Activated naive CD4-positive, alpha-beta T cell treated with anti-CD3 and anti-CD28 coated beads for 36 hours (primary cell): ENCODE data around the gene TMEM150A. TPM values are rescaled to one million over a fixed set of nuclear protein-coding genes. Genes with fewer than 3 reads are reported as not detected.
A peak's percentile ranks its signal among the peaks of the same experiment; 100 is the strongest.
"Not testable (repeated sequence)": the region's sequence is repeated elsewhere in the genome, so short reads cannot be mapped to it uniquely, and the experiment has no call there.

ENCODE experiments used
- CTCF ChIA-PET: fragments of 350-600 bp; sonication (Branson Sonifier 250); formaldehyde crosslinking; loops from one replicate; lab custom pipeline; 2021; ENCODE audit warnings: antibody characterized with exemption; lab: Charles Lee
- DNase-seq: peaks from one replicate; pipeline ENCODE4 v3.0.0-alpha.2; 2020
- H3K27ac Mint-ChIP-seq: one replicate; pipeline ENCODE4 v1.8.0; 2021; ENCODE audit warnings: mild to moderate bottlenecking, mixed read lengths
- H3K27me3 Mint-ChIP-seq: one replicate; pipeline ENCODE4 v1.8.0; 2021; ENCODE audit warnings: low read depth, mixed read lengths
- H3K36me3 Mint-ChIP-seq: one replicate; pipeline ENCODE4 v1.8.0; 2021; ENCODE audit warnings: low read depth, mixed read lengths
- H3K4me1 Mint-ChIP-seq: one replicate; pipeline ENCODE4 v1.8.0; 2021; ENCODE audit warnings: low read depth, mixed read lengths
- H3K4me3 Mint-ChIP-seq: one replicate; pipeline ENCODE4 v1.8.0; 2021; ENCODE audit warnings: mild to moderate bottlenecking, moderate library complexity, mixed read lengths
- H3K9me3 Mint-ChIP-seq: one replicate; pipeline ENCODE4 v1.8.0; 2021; ENCODE audit warnings: mixed read lengths
- intact Hi-C: fragments of 100-400 bp; cut with micrococcal nuclease; formaldehyde crosslinking; loops from one replicate; pipeline ENCODE4 v1.15.1; 2023
- total RNA-seq, 2 experiments: library from RNA; stranded (reverse); gene quantifications; one replicate each; pipeline ENCODE4 v1.2.3, GENCODE V29; 2021

TMEM150A gene
- total RNA-seq, 2 experiments from 2014 or later = 0.55 to 0.67 TPM

- CTCF ChIA-PET = interaction anchor here (0.6 to 1.9 kb wide), 4 partner anchors 17 to 191 kb away, joined by 5 to 8 read pairs (median 6); partner anchors contain the start of gene RNF181
- intact Hi-C loops = loop anchor here (1.0 kb wide), 1 partner anchor 17 kb away; the partner anchor contains the start of gene GGCX
- DNase-seq = peak; percentile 51
- no peaks in the 10 kb centered on the region for H3K9me3 Mint-ChIP-seq
- H3K36me3 Mint-ChIP-seq = peaks cover 9% of the 10 kb centered on the region
- H3K27me3 Mint-ChIP-seq = no peaks in the 10 kb centered on the region
- H3K4me3 Mint-ChIP-seq = peak overlapping the region; percentile 90
- peaks cover 33% of the 10 kb centered on the region for H3K4me1 Mint-ChIP-seq
- H3K27ac Mint-ChIP-seq = peak overlapping the region; percentile 87
Measured at GRCh38 chr2:85578243-85579180, 24.0 kb downstream of the TMEM150A start.

- CTCF ChIA-PET = interaction anchor here (0.6 to 1.9 kb wide), 3 partner anchors 18 to 53 kb away, joined by 5 to 8 read pairs (median 8); partner anchors contain the start of gene RNF181
- peaks cover 7% of the 10 kb centered on the region for H3K36me3 Mint-ChIP-seq
- no peaks in the 10 kb centered on the region for H3K27me3 Mint-ChIP-seq
- H3K4me1 Mint-ChIP-seq = peaks cover 28% of the 10 kb centered on the region
- no peaks in the 10 kb centered on the region for H3K9me3 Mint-ChIP-seq
- intact Hi-C loops = loop anchor here (1.0 kb wide), 2 partner anchors 8 to 16 kb away; partner anchors contain the start of gene GGCX
- peak within 1 kb of the TSS; percentile 87 for H3K27ac Mint-ChIP-seq
- peak within 1 kb of the TSS; percentile 90 for H3K4me3 Mint-ChIP-seq
- peak; percentile 80 for DNase-seq
Measured at GRCh38 chr2:85577386-85578242, 24.9 kb downstream of the TMEM150A start, which contains the start of gene VAMP8. VAMP8 (plus strand) TSS chr2:85577586; CDS start chr2:85577647, 61 bp downstream.

- H3K27ac Mint-ChIP-seq = peak overlapping the region; percentile 87
- CTCF ChIA-PET = interaction anchor here (0.6 to 0.9 kb wide), 2 partner anchors 54 to 60 kb away, joined by 6 to 8 read pairs; no protein-coding TSS in a partner anchor
- no peaks in the 10 kb centered on the region for H3K27me3 Mint-ChIP-seq
- intact Hi-C loops = loop anchor here (1.0 kb wide), 1 partner anchor 8 kb away; no protein-coding TSS in a partner anchor
- H3K36me3 Mint-ChIP-seq = peaks cover 7% of the 10 kb centered on the region
- H3K4me3 Mint-ChIP-seq = peak overlapping the region; percentile 90
- DNase-seq = no peak
- H3K9me3 Mint-ChIP-seq = no peaks in the 10 kb centered on the region
- H3K4me1 Mint-ChIP-seq = peaks cover 28% of the 10 kb centered on the region
Measured at GRCh38 chr2:85577063-85577385, 25.5 kb downstream of the TMEM150A start.

DNA sequence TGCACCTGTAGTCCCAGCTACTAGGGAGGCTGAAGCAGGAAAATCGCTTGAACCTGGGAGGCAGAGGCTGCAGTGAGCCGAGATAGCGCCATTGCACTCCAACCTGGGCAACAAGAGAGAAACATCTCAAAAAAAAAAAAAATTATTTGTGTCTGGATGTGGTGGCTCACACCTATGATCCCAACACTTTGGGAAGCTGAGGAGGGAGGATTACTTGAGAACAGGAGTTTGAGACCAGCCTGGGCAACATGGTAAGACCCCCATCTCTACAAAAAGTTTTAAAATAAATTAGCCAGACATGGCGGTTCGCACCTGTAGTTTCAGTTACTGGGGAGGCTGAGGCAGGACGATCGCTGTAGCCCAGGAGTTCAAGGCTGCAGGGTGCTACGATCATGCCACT is 26.8 kb downstream of the TMEM150A start:
- CTCF ChIA-PET = interaction anchor here (0.7 kb wide), 1 partner anchor 18 kb away, joined by 3 read pairs; no protein-coding TSS in a partner anchor

DNA sequence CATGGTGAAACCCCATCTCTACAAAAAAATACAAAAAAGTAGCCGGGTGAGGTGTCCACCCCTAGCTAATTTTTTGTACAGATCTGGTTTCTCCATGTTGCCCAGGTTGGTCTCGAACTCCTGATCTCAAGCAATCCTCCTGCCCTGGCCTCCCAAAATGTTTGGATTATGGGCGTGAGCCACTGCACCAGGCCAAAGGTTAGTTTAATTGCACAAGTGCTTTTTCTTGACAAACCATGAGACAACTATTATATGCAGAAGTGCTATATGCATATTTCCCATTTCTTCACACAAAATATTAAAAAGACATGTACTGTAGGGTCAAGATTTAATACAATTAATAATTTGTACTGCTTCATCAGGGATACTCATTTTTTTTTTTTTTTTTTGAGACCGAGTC is 36.2 kb downstream of the TMEM150A start:
- DNase-seq = no peak
- no peaks in the 10 kb centered on the region for H3K27me3 Mint-ChIP-seq
- H3K36me3 Mint-ChIP-seq = no peaks in the 10 kb centered on the region
- no peak overlapping the region for H3K4me3 Mint-ChIP-seq
- H3K9me3 Mint-ChIP-seq = no peaks in the 10 kb centered on the region
- CTCF ChIA-PET = no interaction called here
- peaks cover 11% of the 10 kb centered on the region for H3K4me1 Mint-ChIP-seq
- intact Hi-C loops = no loop called here
- H3K27ac Mint-ChIP-seq = no peak overlapping the region

More for the DNA sequence above, 26.8 kb downstream of the TMEM150A start:
- no peak for DNase-seq
- Mint-ChIP-seq H3K27ac (no peak overlapping the region), H3K27me3 (no peaks in the 10 kb centered on the region), H3K9me3 (no peaks in the 10 kb centered on the region), H3K4me3 (no peak overlapping the region), H3K4me1 (peaks cover 20% of the 10 kb centered on the region), H3K36me3 (peaks cover 3% of the 10 kb centered on the region)
- intact Hi-C loops = no loop called here

GRCh38 chr2:85564144-85564563 is 38.3 kb downstream of the TMEM150A start:
- Mint-ChIP-seq H3K4me3 (no peak overlapping the region), H3K27ac (no peak overlapping the region), H3K27me3 (no peaks in the 10 kb centered on the region), H3K36me3 (no peaks in the 10 kb centered on the region), H3K4me1 (peaks cover 25% of the 10 kb centered on the region), H3K9me3 (no peaks in the 10 kb centered on the region)
- CTCF ChIA-PET = interaction anchor here (1.1 kb wide), 2 partner anchors 8 to 165 kb away, joined by 3 read pairs; no protein-coding TSS in a partner anchor
- intact Hi-C loops = no loop called here
- no peak for DNase-seq

GRCh38 chr2:85561280-85562212 is 41.0 kb downstream of the TMEM150A start, which contains the start of gene GGCX:
GGCX (minus strand) TSS chr2:85561493; CDS start chr2:85561428, 65 bp downstream.
- Mint-ChIP-seq H3K27me3 (no peaks in the 10 kb centered on the region), H3K36me3 (peaks cover 6% of the 10 kb centered on the region), H3K4me3 (peak within 1 kb of the TSS; percentile 90), H3K27ac (peak within 1 kb of the TSS; percentile 85), H3K9me3 (no peaks in the 10 kb centered on the region), H3K4me1 (peaks cover 34% of the 10 kb centered on the region)
- peak; percentile 97 for DNase-seq
- CTCF ChIA-PET = interaction anchor here (0.6 to 4.3 kb wide), 4 partner anchors 11 to 142 kb away, joined by 3 to 41 read pairs (median 10); partner anchors contain the start of gene SH2D6
- intact Hi-C loops = loop anchor here (1.0 to 2.0 kb wide), 9 partner anchors 17 to 207 kb away; partner anchors contain the start of genes C2orf68, ELMOD3, MAT2A and RETSAT

DNA sequence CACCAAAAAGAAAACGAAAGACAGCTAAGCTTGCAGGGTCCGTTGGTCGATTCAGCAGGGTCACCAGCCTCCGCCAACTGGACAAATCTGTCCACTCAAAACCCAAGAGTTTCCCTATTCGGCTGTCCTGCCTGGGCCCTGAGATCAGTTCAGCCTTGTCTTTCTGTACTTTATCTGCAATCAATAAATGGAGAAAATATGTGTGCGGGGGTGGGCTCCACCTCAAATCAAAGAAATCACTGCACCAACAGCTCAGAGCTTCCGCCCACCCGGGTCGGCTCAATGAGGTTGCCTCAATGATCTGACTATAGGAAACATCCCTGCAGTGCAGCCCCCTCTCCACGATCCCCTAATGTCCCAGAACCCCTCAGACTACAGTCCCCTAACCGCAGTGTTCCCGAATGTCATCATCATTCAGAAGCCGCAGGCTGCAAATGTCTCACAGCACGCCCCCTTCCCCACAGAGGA is 41.7 kb downstream of the TMEM150A start:
- H3K4me1 Mint-ChIP-seq = peaks cover 34% of the 10 kb centered on the region
- H3K27ac Mint-ChIP-seq = peak overlapping the region; percentile 85
- CTCF ChIA-PET = interaction anchor here (0.6 to 4.3 kb wide), 7 partner anchors 11 to 169 kb away, joined by 3 to 41 read pairs (median 3); partner anchors contain the start of gene SH2D6
- H3K27me3 Mint-ChIP-seq = no peaks in the 10 kb centered on the region
- intact Hi-C loops = loop anchor here (1.0 to 2.0 kb wide), 9 partner anchors 17 to 207 kb away; partner anchors contain the start of genes C2orf68, ELMOD3, MAT2A and RETSAT
- no peak for DNase-seq
- H3K9me3 Mint-ChIP-seq = no peaks in the 10 kb centered on the region
- peak overlapping the region; percentile 90 for H3K4me3 Mint-ChIP-seq
- H3K36me3 Mint-ChIP-seq = peaks cover 9% of the 10 kb centered on the region

- Mint-ChIP-seq H3K27ac (peak overlapping the region; percentile 16), H3K4me3 (peak overlapping the region; percentile 90), H3K4me1 (peaks cover 35% of the 10 kb centered on the region)
- CTCF ChIA-PET = interaction anchor here (0.6 to 4.3 kb wide), 7 partner anchors 10 to 169 kb away, joined by 3 to 41 read pairs (median 3); partner anchors contain the start of gene SH2D6
- H3K36me3 Mint-ChIP-seq, DNase-seq, H3K27me3 Mint-ChIP-seq, H3K9me3 Mint-ChIP-seq: not testable (repeated sequence)
- intact Hi-C loops = loop anchor here (2.0 kb wide), 1 partner anchor 142 kb away; the partner anchor contains the start of gene SH2D6
Measured at GRCh38 chr2:85560403-85560726, 42.1 kb downstream of the TMEM150A start.

GRCh38 chr2:85558160-85558559 is 44.3 kb downstream of the TMEM150A start:
- CTCF ChIA-PET = interaction anchor here (3.3 kb wide), 1 partner anchor 138 kb away, joined by 17 read pairs; the partner anchor contains the start of gene SH2D6
- no peak overlapping the region for H3K27ac Mint-ChIP-seq

More at GRCh38 chr2:85558160-85558559, 44.3 kb downstream of the TMEM150A start:
- H3K4me1 Mint-ChIP-seq = peaks cover 30% of the 10 kb centered on the region
- H3K36me3 Mint-ChIP-seq = peaks cover 9% of the 10 kb centered on the region
- no peak overlapping the region for H3K4me3 Mint-ChIP-seq
- intact Hi-C loops = no loop called here
- H3K27me3 Mint-ChIP-seq = no peaks in the 10 kb centered on the region
- DNase-seq = no peak
- H3K9me3 Mint-ChIP-seq = no peaks in the 10 kb centered on the region
